HepG2 (cell line): ENCODE data around the gene TVP23A. TPM values are rescaled to one million over a fixed set of nuclear protein-coding genes. Genes with fewer than 3 reads are reported as not detected.

Source experiments
- ATF7 ChIP-seq, 2 experiments: fragments of 450-650 bp in 1 of 2; sonication (generic) in 1 of 2; formaldehyde crosslinking in 1 of 2; IDR thresholded peaks; 2 replicates each; pipeline versions ENCODE4 v1.4.0 to v1.6.1; 2016 to 2020; ENCODE audit warnings: antibody characterized with exemption in 1 of 2, mild to moderate bottlenecking in 1 of 2, missing genetic modification reagents in 1 of 2
- CBX5 ChIP-seq: sonication (generic); formaldehyde crosslinking; IDR thresholded peaks from 2 replicates; pipeline ENCODE4 v1.4.0; 2020; ENCODE audit warnings: missing genetic modification reagents, borderline replicate concordance
- KDM3A ChIP-seq: IDR thresholded peaks from 2 replicates; pipeline ENCODE4 v1.6.1; 2018; ENCODE audit warnings: low read depth, missing compliant biosample characterization
- MBNL3 ChIP-seq: fragments of 250-450 bp; sonication (Bioruptor Pico); conservative IDR thresholded peaks from 2 replicates; pipeline ENCODE4 v1.8.0; 2022; ENCODE audit warnings: mild to moderate bottlenecking, inconsistent platforms
- PREB ChIP-seq: sonication (generic); formaldehyde crosslinking; IDR thresholded peaks from 2 replicates; pipeline ENCODE4 v1.4.0; 2020; ENCODE audit warnings: missing genetic modification reagents
- RAD21 ChIP-seq: fragments of 450-650 bp; formaldehyde crosslinking; IDR thresholded peaks from 2 replicates; pipeline ENCODE4 v1.5.0; 2020; ENCODE audit warnings: mild to moderate bottlenecking
- RBAK ChIP-seq: sonication (generic); formaldehyde crosslinking; IDR thresholded peaks from 2 replicates; pipeline ENCODE4 v1.5.1; 2020; ENCODE audit warnings: mild to moderate bottlenecking, missing genetic modification reagents
- REPIN1 ChIP-seq: sonication (generic); formaldehyde crosslinking; IDR thresholded peaks from 2 replicates; pipeline ENCODE4 v1.8.0; 2022; ENCODE audit warnings: missing genetic modification reagents, low read depth, mild to moderate bottlenecking, borderline replicate concordance
- REST ChIP-seq, 2 experiments: IDR thresholded peaks; 2 replicates each; pipeline ENCODE4 v1.6.1; 2011 to 2012; ENCODE audit warnings: low read length in 2 of 2, borderline replicate concordance in 1 of 2, low read depth in 1 of 2, mild to moderate bottlenecking in 1 of 2, moderate library complexity in 1 of 2
- TEAD2 ChIP-seq: sonication (generic); formaldehyde crosslinking; IDR thresholded peaks from 2 replicates; pipeline ENCODE4 v1.9.0; 2021; ENCODE audit warnings: missing genetic modification reagents
- TFDP1 ChIP-seq: IDR thresholded peaks from 2 replicates; pipeline ENCODE4 v1.6.1; 2016; ENCODE audit warnings: missing compliant biosample characterization, missing genetic modification reagents, borderline replicate concordance
- ZBTB25 ChIP-seq: IDR thresholded peaks from 2 replicates; pipeline ENCODE4 v1.6.1; 2018; ENCODE audit warnings: missing genetic modification reagents
- ZBTB38 ChIP-seq: sonication (generic); formaldehyde crosslinking; IDR thresholded peaks from 2 replicates; pipeline ENCODE4 v1.5.1; 2020; ENCODE audit warnings: mild to moderate bottlenecking, missing genetic modification reagents
- ZNF260 ChIP-seq: sonication (generic); formaldehyde crosslinking; IDR thresholded peaks from 2 replicates; pipeline ENCODE4 v1.4.0; 2020; ENCODE audit warnings: missing genetic modification reagents, low read depth, mild to moderate bottlenecking, borderline replicate concordance
- ZNF574 ChIP-seq: sonication (generic); formaldehyde crosslinking; IDR thresholded peaks from 2 replicates; pipeline ENCODE4 v1.4.0; 2020; ENCODE audit warnings: missing genetic modification reagents
- ZNF629 ChIP-seq: sonication (generic); formaldehyde crosslinking; conservative IDR thresholded peaks from 2 replicates; pipeline ENCODE4 v1.5.0; 2020; ENCODE audit warnings: missing genetic modification reagents
- ZNF704 ChIP-seq: sonication (generic); formaldehyde crosslinking; IDR thresholded peaks from 2 replicates; pipeline ENCODE4 v1.8.1; 2023; ENCODE audit warnings: mild to moderate bottlenecking, inconsistent platforms, moderate library complexity, missing genetic modification reagents, borderline replicate concordance
- ZNF761 ChIP-seq: sonication (generic); formaldehyde crosslinking; conservative IDR thresholded peaks from 2 replicates; pipeline ENCODE4 v1.4.0; 2020; ENCODE audit warnings: mild to moderate bottlenecking, missing genetic modification reagents
- polyA plus RNA-seq, 8 experiments: library from polyadenylated mRNA; depleted of rRNA in 3 of 8; stranded (reverse) in 7 of 8; unstranded in 1 of 8; fragments of >200 nt; fragmentation: Illumina TruSeq in 4 of 8; extraction: Trizol in 4 of 8; gene quantifications; 2 replicates each; pipeline versions ENCODE4 v1.2.1 to v1.2.3, GENCODE V29; 2011 to 2016; ENCODE audit warnings: low read depth in 4 of 8, missing spikeins in 1 of 8, mixed read lengths in 1 of 8; ENCODE audit not compliant: insufficient read depth in 1 of 8
- total RNA-seq, 5 experiments: library from RNA; depleted of rRNA; stranded (reverse); fragments of >200 nt; fragmentation: Illumina TruSeq; extraction: Trizol; gene quantifications; 2 replicates each; pipeline ENCODE4 v1.2.3, GENCODE V29; 2016; ENCODE audit warnings: low read depth in 1 of 5

Gene TVP23A
- total and polyA plus RNA-seq, 2 of the 13 experiments (the other 11 are each of a cell fraction or from before 2014, with no cell fraction given): not detected

GRCh38 chr16:10737068-10737625 is 81.4 kb downstream of the TVP23A start (continued):
- TF ChIP-seq ZBTB25 (CRISPR knock-in tag) (peak; percentile 47; the same call in 1 of the 2 replicates), TFDP1 (CRISPR knock-in tag) (no peak), ZNF629 (no peak), ZNF260 (CRISPR knock-in tag) (no peak), ZNF704 (CRISPR knock-in tag) (no peak), MBNL3 (CRISPR knock-in tag) (no peak), REPIN1 (no peak), RBAK (CRISPR knock-in tag) (no peak), KDM3A (CRISPR knock-in tag) (no peak; the same call in 1 of the 2 replicates), RAD21 (CRISPR knock-in tag) (peak; percentile 96), CBX5 (CRISPR knock-in tag) (peak; percentile 26; the same call in 1 of the 2 replicates), PREB (CRISPR knock-in tag) (no peak), REST (IDR thresholded peaks at IDR 0.05; ENCODE audit: borderline replicate concordance in 1 of 2, low read depth in 1 of 2, low read length in 2 of 2) (no peak), ZNF574 (CRISPR knock-in tag) (no peak), ZNF761 (CRISPR knock-in tag) (no peak), ATF7 (IDR thresholded peaks at IDR 0.05) (no peak), ATF7 (CRISPR knock-in tag; IDR thresholded peaks at IDR 0.05) (no peak), TEAD2 (CRISPR knock-in tag) (no peak), ZBTB38 (CRISPR knock-in tag) (peak; percentile 70; the same call in 1 of the 2 replicates)
